HAP-1 (cell line): Measurements from ENCODE around the gene PROK2.

Experiments
- DNase-seq, 2 experiments: peaks; one replicate each; pipeline ENCODE4 v3.0.0-alpha.2; 2016 to 2020; ENCODE audit warnings: low spot score in 2 of 2
- H3K27me3 ChIP-seq: fragments of 250-450 bp; sonication (Bioruptor Pico); 2 replicates; pipeline ENCODE4 v1.5.1; 2020; ENCODE audit warnings: low read depth, mild to moderate bottlenecking, moderate library complexity
- H3K36me3 ChIP-seq: fragments of 250-450 bp; sonication (Bioruptor Pico); replicated peaks from 2 replicates; pipeline ENCODE4 v1.5.1; 2020; ENCODE audit warnings: mild to moderate bottlenecking
- H3K4me1 ChIP-seq: fragments of 250-450 bp; sonication (Bioruptor Pico); 2 replicates; pipeline ENCODE4 v1.5.1; 2020; ENCODE audit warnings: mild to moderate bottlenecking
- H3K4me3 ChIP-seq: fragments of 250-450 bp; sonication (Bioruptor Pico); 2 replicates; pipeline ENCODE4 v1.5.1; 2020; ENCODE audit warnings: mild to moderate bottlenecking, moderate library complexity
- H3K9me3 ChIP-seq: fragments of 250-450 bp; sonication (Bioruptor Pico); 2 replicates; pipeline ENCODE4 v1.5.1; 2020; ENCODE audit warnings: mild to moderate bottlenecking, moderate library complexity
- in situ Hi-C: fragments of 300-500 bp; cut with MboI; formaldehyde crosslinking; loops from 3 replicates; pipeline ENCODE4 v1.14.3; 2020; ENCODE audit warnings: low sequenced_read_pairs, inconsistent platforms, mixed read lengths

Gene PROK2

GRCh38 chr3:71751602-71752001 lies 33.3 kb downstream of the PROK2 start:
- H3K9me3 ChIP-seq: no peaks in the 10 kb centered on the region
- H3K27me3 ChIP-seq: no peaks in the 10 kb centered on the region
- H3K36me3 ChIP-seq: no peaks in the 10 kb centered on the region
- no peak for DNase-seq
- in situ Hi-C loops: no loop called here
- H3K4me3 ChIP-seq: no peak overlapping the region
- 0 out of 2 replicates have a peak, but pooled peaks cover 2% of the 10 kb centered on the region for H3K4me1 ChIP-seq

- in situ Hi-C loops: no loop called here
- no peak for DNase-seq
- Histone ChIP-seq H3K36me3 (no peaks in the 10 kb centered on the region), H3K4me1 (no peaks in the 10 kb centered on the region), H3K9me3 (peaks cover 10% of the 10 kb centered on the region; the same call in 1 of the 2 replicates), H3K27me3 (no peaks in the 10 kb centered on the region), H3K4me3 (no peak overlapping the region)
Measured at GRCh38 chr3:71744738-71745137, 40.2 kb downstream of the PROK2 start.

GRCh38 chr3:71742621-71743020 lies 42.3 kb downstream of the PROK2 start:
- H3K27me3 ChIP-seq: no peaks in the 10 kb centered on the region; the same call in 1 of the 2 replicates

GRCh38 chr3:71734881-71735280 lies 50.1 kb downstream of the PROK2 start:
- Histone ChIP-seq H3K4me3 (no peak overlapping the region), H3K4me1 (peaks cover 5% of the 10 kb centered on the region), H3K27me3 (peaks cover 9% of the 10 kb centered on the region), H3K9me3 (no peaks in the 10 kb centered on the region), H3K36me3 (no peaks in the 10 kb centered on the region)
- no peak for DNase-seq
- in situ Hi-C loops: loop anchor here (10.0 kb wide), 1 partner anchor 120 kb away; no protein-coding TSS in a partner anchor

More at GRCh38 chr3:71742621-71743020, 42.3 kb downstream of the PROK2 start:
- no peaks in the 10 kb centered on the region for H3K4me1 ChIP-seq
- no peak overlapping the region for H3K4me3 ChIP-seq
- H3K9me3 ChIP-seq: peaks cover 10% of the 10 kb centered on the region; the same call in 1 of the 2 replicates
- DNase-seq: no peak
- in situ Hi-C loops: no loop called here
- H3K36me3 ChIP-seq: no peaks in the 10 kb centered on the region

- in situ Hi-C loops: loop anchor here (10.0 kb wide), 1 partner anchor 121 kb away; no protein-coding TSS in a partner anchor
- H3K4me1 ChIP-seq: peaks cover 11% of the 10 kb centered on the region
- no peaks in the 10 kb centered on the region for H3K9me3 ChIP-seq
- DNase-seq: no peak
- H3K36me3 ChIP-seq: no peaks in the 10 kb centered on the region
- H3K4me3 ChIP-seq: no peak overlapping the region
- peaks cover 9% of the 10 kb centered on the region for H3K27me3 ChIP-seq
Measured at GRCh38 chr3:71733319-71733718, 51.6 kb downstream of the PROK2 start.

- Histone ChIP-seq H3K4me3 (no peak overlapping the region), H3K4me1 (peaks cover 11% of the 10 kb centered on the region), H3K36me3 (no peaks in the 10 kb centered on the region), H3K9me3 (no peaks in the 10 kb centered on the region), H3K27me3 (peaks cover 9% of the 10 kb centered on the region)
- no peak for DNase-seq
- in situ Hi-C loops: loop anchor here (10.0 kb wide), 1 partner anchor 122 kb away; no protein-coding TSS in a partner anchor
Measured at GRCh38 chr3:71732637-71733036, 52.3 kb downstream of the PROK2 start.

- Histone ChIP-seq H3K36me3 (no peaks in the 10 kb centered on the region), H3K4me3 (no peak overlapping the region), H3K4me1 (peaks cover 21% of the 10 kb centered on the region), H3K27me3 (no peaks in the 10 kb centered on the region), H3K9me3 (no peaks in the 10 kb centered on the region)
- peak; percentile 42 to 69 for DNase-seq
- in situ Hi-C loops: no loop called here
Measured at GRCh38 chr3:71728632-71729342, 56.2 kb downstream of the PROK2 start.

GRCh38 chr3:71726146-71726545 lies 58.8 kb downstream of the PROK2 start:
- no peak overlapping the region; the same call in 1 of the 2 replicates for H3K4me3 ChIP-seq
- no peaks in the 10 kb centered on the region for H3K36me3 ChIP-seq
- no peaks in the 10 kb centered on the region for H3K27me3 ChIP-seq
- peaks cover 22% of the 10 kb centered on the region for H3K4me1 ChIP-seq
- in situ Hi-C loops: no loop called here
- DNase-seq: no peak
- H3K9me3 ChIP-seq: no peaks in the 10 kb centered on the region

- Histone ChIP-seq H3K9me3 (no peaks in the 10 kb centered on the region), H3K36me3 (no peaks in the 10 kb centered on the region), H3K4me1 (peaks cover 22% of the 10 kb centered on the region), H3K27me3 (no peaks in the 10 kb centered on the region), H3K4me3 (peak within 1 kb of the TSS; percentile 62)
- in situ Hi-C loops: no loop called here
- DNase-seq: peak; percentile 25 to 46
Measured at GRCh38 chr3:71725271-71725991, 59.5 kb downstream of the PROK2 start, which contains the start of gene EIF4E3. Gene EIF4E3 (minus strand): TSS chr3:71725402. CDS start chr3:71725367, 35 bp downstream.

GRCh38 chr3:71724584-71725270 lies 60.2 kb downstream of the PROK2 start:
- no peaks in the 10 kb centered on the region for H3K9me3 ChIP-seq
- H3K4me1 ChIP-seq: peaks cover 17% of the 10 kb centered on the region
- peak overlapping the region; percentile 62 for H3K4me3 ChIP-seq
- DNase-seq: peak in 1 of 2 experiments; percentile 63
- no peaks in the 10 kb centered on the region for H3K27me3 ChIP-seq
- no peaks in the 10 kb centered on the region for H3K36me3 ChIP-seq
- in situ Hi-C loops: loop anchor here (25.0 kb wide), 2 partner anchors 1113 to 1363 kb away; partner anchors contain the start of gene SHQ1

GRCh38 chr3:71724171-71724453 lies 60.8 kb downstream of the PROK2 start:
- in situ Hi-C loops: loop anchor here (25.0 kb wide), 2 partner anchors 1113 to 1363 kb away; partner anchors contain the start of gene SHQ1

GRCh38 chr3:71723452-71724170 lies 61.3 kb downstream of the PROK2 start:
- Histone ChIP-seq H3K9me3 (no peaks in the 10 kb centered on the region), H3K4me1 (peaks cover 11% of the 10 kb centered on the region), H3K36me3 (no peaks in the 10 kb centered on the region), H3K27me3 (no peaks in the 10 kb centered on the region), H3K4me3 (peak overlapping the region; percentile 62; the same call in 1 of the 2 replicates)
- DNase-seq: no peak
- in situ Hi-C loops: loop anchor here (25.0 kb wide), 2 partner anchors 1114 to 1364 kb away; partner anchors contain the start of gene SHQ1

More at GRCh38 chr3:71724171-71724453, 60.8 kb downstream of the PROK2 start:
- no peak for DNase-seq
- Histone ChIP-seq H3K9me3 (no peaks in the 10 kb centered on the region), H3K27me3 (no peaks in the 10 kb centered on the region), H3K36me3 (no peaks in the 10 kb centered on the region), H3K4me3 (peak overlapping the region; percentile 62), H3K4me1 (peaks cover 11% of the 10 kb centered on the region)

- H3K27me3 ChIP-seq: no peaks in the 10 kb centered on the region
Measured at GRCh38 chr3:71722693-71723092, 62.3 kb downstream of the PROK2 start.

More at GRCh38 chr3:71722693-71723092, 62.3 kb downstream of the PROK2 start:
- peaks cover 11% of the 10 kb centered on the region for H3K4me1 ChIP-seq
- no peak overlapping the region for H3K4me3 ChIP-seq
- H3K9me3 ChIP-seq: no peaks in the 10 kb centered on the region
- in situ Hi-C loops: loop anchor here (25.0 kb wide), 2 partner anchors 1115 to 1365 kb away; partner anchors contain the start of gene SHQ1
- no peak for DNase-seq
- no peaks in the 10 kb centered on the region for H3K36me3 ChIP-seq
